Neural cell (in vitro differentiated cells): Measurements from ENCODE around the gene CNTNAP5. TPM values are rescaled to one million over a fixed set of nuclear protein-coding genes. Genes with fewer than 3 reads are reported as not detected.

ENCODE experiments used
- H2AFZ ChIP-seq: fragments of 200-600, 300-800 bp; sonication (generic), shearing (Covaris generic); 2 replicates; pipeline ENCODE4 v1.6.0; 2014; ENCODE audit warnings: low read depth, mild to moderate bottlenecking, antibody characterized with exemption, low read length, moderate library complexity
- H3F3A ChIP-seq: fragments of 200-600 bp; shearing (Covaris generic); 2 replicates; pipeline ENCODE4 v1.6.1; 2016; ENCODE audit warnings: mild to moderate bottlenecking, moderate library complexity, mixed read lengths, antibody characterized with exemption, low read length; ENCODE audit not compliant: insufficient read depth, poor library complexity, severe bottlenecking
- H3K27ac ChIP-seq: fragments of 200-600, 300-800 bp; sonication (generic), shearing (Covaris generic); 2 replicates; pipeline ENCODE4 v1.5.1; 2014; ENCODE audit warnings: mild to moderate bottlenecking, low read length, moderate library complexity
- H3K27me3 ChIP-seq: fragments of 300-800, 200-600 bp; sonication (generic), shearing (Covaris generic); 2 replicates; pipeline ENCODE4 v1.6.0; 2014; ENCODE audit warnings: mild to moderate bottlenecking, low read depth, low read length, moderate library complexity; ENCODE audit not compliant: insufficient read depth
- H3K36me3 ChIP-seq: fragments of 300-800, 200-600 bp; sonication (generic), shearing (Covaris generic); 2 replicates; pipeline ENCODE4 v1.5.1; 2014; ENCODE audit warnings: mild to moderate bottlenecking, antibody characterized with exemption, low read length, moderate library complexity; ENCODE audit not compliant: insufficient read depth
- H3K4me2 ChIP-seq: fragments of 300-800, 200-600 bp; sonication (generic), shearing (Covaris generic); 2 replicates; pipeline ENCODE4 v1.6.0; 2014; ENCODE audit warnings: mild to moderate bottlenecking, low read length
- H3K4me3 ChIP-seq: fragments of 300-800, 200-600 bp; sonication (generic), shearing (Covaris generic); 2 replicates; pipeline ENCODE4 v1.5.1; 2014; ENCODE audit warnings: mild to moderate bottlenecking, low read length, moderate library complexity
- H3K79me2 ChIP-seq: fragments of 200-600 bp; shearing (Covaris generic); replicated peaks from 2 replicates; pipeline ENCODE4 v1.6.0; 2014; ENCODE audit warnings: mild to moderate bottlenecking, low read length, moderate library complexity; ENCODE audit not compliant: insufficient read depth
- H3K9ac ChIP-seq: fragments of 300-800, 200-600 bp; sonication (generic), shearing (Covaris generic); 2 replicates; pipeline ENCODE4 v1.6.1; 2016; ENCODE audit warnings: mild to moderate bottlenecking, low read length, mixed read lengths
- H3K9me2 ChIP-seq: fragments of 200-600 bp; shearing (Covaris generic); 2 replicates; pipeline ENCODE4 v1.6.1; 2016; ENCODE audit warnings: mild to moderate bottlenecking, low read length, mixed read lengths; ENCODE audit not compliant: insufficient read depth
- H3K9me3 ChIP-seq: fragments of 200-600, 300-800 bp; sonication (generic), shearing (Covaris generic); 2 replicates; pipeline ENCODE4 v1.6.1; 2016; ENCODE audit warnings: mild to moderate bottlenecking, mixed run types, low read length, moderate library complexity, mixed read lengths
- H4K20me1 ChIP-seq: fragments of 200-600 bp; shearing (Covaris generic); 2 replicates; pipeline ENCODE4 v1.6.1; 2016; ENCODE audit warnings: mild to moderate bottlenecking, mixed run types; ENCODE audit not compliant: insufficient read depth
- EP300 ChIP-seq: fragments of 450-650 bp; conservative IDR thresholded peaks from 2 replicates; pipeline ENCODE4 v1.6.1; 2014; ENCODE audit warnings: antibody characterized with exemption, mild to moderate bottlenecking, moderate library complexity; ENCODE audit not compliant: poor library complexity, severe bottlenecking
- EZH2 ChIP-seq: fragments of 200-600, 300-800 bp; shearing (Covaris generic), sonication (generic); IDR thresholded peaks from 2 replicates; pipeline ENCODE4 v1.6.1; 2014; ENCODE audit warnings: antibody characterized with exemption, low read length, borderline replicate concordance, mild to moderate bottlenecking; ENCODE audit not compliant: insufficient read depth, poor library complexity, severe bottlenecking
- MXI1 ChIP-seq: fragments of 450-650 bp; conservative IDR thresholded peaks from 2 replicates; pipeline ENCODE4 v1.6.1; 2014; ENCODE audit warnings: antibody characterized with exemption, mild to moderate bottlenecking; ENCODE audit not compliant: poor library complexity, severe bottlenecking
- POLR2AphosphoS5 ChIP-seq: IDR thresholded peaks from 2 replicates; pipeline ENCODE4 v1.6.1; 2012
- RAD21 ChIP-seq: fragments of 450-650 bp; conservative IDR thresholded peaks from 2 replicates; pipeline ENCODE4 v1.6.1; 2014; ENCODE audit warnings: antibody characterized with exemption, mild to moderate bottlenecking, moderate library complexity
- REST ChIP-seq: IDR thresholded peaks from 2 replicates; pipeline ENCODE4 v1.6.1; 2012; ENCODE audit warnings: borderline replicate concordance
- SMC3 ChIP-seq: fragments of 450-650 bp; conservative IDR thresholded peaks from 2 replicates; pipeline ENCODE4 v1.6.1; 2014; ENCODE audit warnings: antibody characterized with exemption, mild to moderate bottlenecking, moderate library complexity; ENCODE audit not compliant: poor library complexity
- TAF1 ChIP-seq: IDR thresholded peaks from 2 replicates; pipeline ENCODE4 v1.6.1; 2012; ENCODE audit warnings: low read depth
- polyA plus RNA-seq: library from polyadenylated mRNA; depleted of rRNA; stranded (reverse); fragments of >200 nt; gene quantifications from 2 replicates; pipeline ENCODE4 v1.2.3, GENCODE V29; 2014
- TF ChIP-seq, protein P1 (sequence below): fragments of 450-650 bp; IDR thresholded peaks from 2 replicates; pipeline ENCODE4 v1.5.1; 2014; ENCODE audit warnings: antibody characterized with exemption, mild to moderate bottlenecking, moderate library complexity; ENCODE audit not compliant: poor library complexity, severe bottlenecking

The CNTNAP5 gene
- polyA plus RNA-seq, 1 donor from 2014 or later = 19.3 TPM

GRCh38 chr2:124120246-124120645 is 95.2 kb downstream of the CNTNAP5 start:
- TF ChIP-seq EZH2 = no peak
- no peak for TF ChIP-seq SMC3
- TF ChIP-seq REST = no peak
- no peak for TF ChIP-seq EP300

GRCh38 chr2:124121106-124121505 is 96.0 kb downstream of the CNTNAP5 start:
- Histone ChIP-seq H3K4me2 (no peak overlapping the region), H3K27ac (no peak overlapping the region), H3K79me2 (no peaks in the 10 kb centered on the region), H3K9ac (no peak overlapping the region), H3K36me3 (no peaks in the 10 kb centered on the region), H3K9me3 (no peaks in the 10 kb centered on the region), H4K20me1 (no peaks in the 10 kb centered on the region), H3K9me2 (no peaks in the 10 kb centered on the region), H3K27me3 (no peaks in the 10 kb centered on the region), H3F3A (no peaks in the 10 kb centered on the region), H2AFZ (no peak overlapping the region), H3K4me3 (no peak overlapping the region)
- TF ChIP-seq RAD21 (no peak), REST (no peak), TAF1 (no peak), EZH2 (no peak), EP300 (no peak), POLR2AphosphoS5 (no peak), MXI1 (no peak), SMC3 (no peak)
- TF ChIP-seq, protein P1, sequence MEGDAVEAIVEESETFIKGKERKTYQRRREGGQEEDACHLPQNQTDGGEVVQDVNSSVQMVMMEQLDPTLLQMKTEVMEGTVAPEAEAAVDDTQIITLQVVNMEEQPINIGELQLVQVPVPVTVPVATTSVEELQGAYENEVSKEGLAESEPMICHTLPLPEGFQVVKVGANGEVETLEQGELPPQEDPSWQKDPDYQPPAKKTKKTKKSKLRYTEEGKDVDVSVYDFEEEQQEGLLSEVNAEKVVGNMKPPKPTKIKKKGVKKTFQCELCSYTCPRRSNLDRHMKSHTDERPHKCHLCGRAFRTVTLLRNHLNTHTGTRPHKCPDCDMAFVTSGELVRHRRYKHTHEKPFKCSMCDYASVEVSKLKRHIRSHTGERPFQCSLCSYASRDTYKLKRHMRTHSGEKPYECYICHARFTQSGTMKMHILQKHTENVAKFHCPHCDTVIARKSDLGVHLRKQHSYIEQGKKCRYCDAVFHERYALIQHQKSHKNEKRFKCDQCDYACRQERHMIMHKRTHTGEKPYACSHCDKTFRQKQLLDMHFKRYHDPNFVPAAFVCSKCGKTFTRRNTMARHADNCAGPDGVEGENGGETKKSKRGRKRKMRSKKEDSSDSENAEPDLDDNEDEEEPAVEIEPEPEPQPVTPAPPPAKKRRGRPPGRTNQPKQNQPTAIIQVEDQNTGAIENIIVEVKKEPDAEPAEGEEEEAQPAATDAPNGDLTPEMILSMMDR = no peak

More at GRCh38 chr2:124120246-124120645, 95.2 kb downstream of the CNTNAP5 start:
- no peak overlapping the region for H3K9ac ChIP-seq
- H3K9me2 ChIP-seq = no peaks in the 10 kb centered on the region
- no peaks in the 10 kb centered on the region for H4K20me1 ChIP-seq
- H3K4me2 ChIP-seq = no peak overlapping the region
- H3K79me2 ChIP-seq = no peaks in the 10 kb centered on the region
- H3K36me3 ChIP-seq = no peaks in the 10 kb centered on the region
- no peaks in the 10 kb centered on the region for H3K9me3 ChIP-seq
- H2AFZ ChIP-seq = no peak overlapping the region
- H3K4me3 ChIP-seq = no peak overlapping the region
- H3K27ac ChIP-seq = no peak overlapping the region
- H3K27me3 ChIP-seq = no peaks in the 10 kb centered on the region
- H3F3A ChIP-seq = no peaks in the 10 kb centered on the region
